Liver (tissue), 3 donors: ENCODE measurements around the gene LHPP.

Experiments used
- EGR1 ChIP-seq, 2 donors: IDR thresholded peaks; 2 replicates each; pipeline ENCODE4 v1.6.1; 2016 to 2018; ENCODE audit warnings: antibody characterized with exemption in 2 of 2, low read depth in 2 of 2
- FOXA1 ChIP-seq: IDR thresholded peaks from 2 replicates; pipeline ENCODE4 v1.6.1; 2016; ENCODE audit warnings: antibody characterized with exemption
- GABPA ChIP-seq, 2 donors: IDR thresholded peaks in 1 of 2; conservative IDR thresholded peaks in 1 of 2; 2 replicates each; pipeline ENCODE4 v1.6.1; 2016; ENCODE audit warnings: antibody characterized with exemption in 2 of 2, mild to moderate bottlenecking in 1 of 2, moderate library complexity in 1 of 2
- HNF4G ChIP-seq: IDR thresholded peaks from 2 replicates; pipeline ENCODE4 v1.6.1; 2016; ENCODE audit warnings: antibody characterized with exemption
- JUND ChIP-seq, 2 donors: IDR thresholded peaks; 2 replicates each; pipeline ENCODE4 v1.6.1; 2016; ENCODE audit warnings: antibody characterized with exemption in 2 of 2
- MAX ChIP-seq: IDR thresholded peaks from 2 replicates; pipeline ENCODE4 v1.6.1; 2016; ENCODE audit warnings: antibody characterized with exemption
- RAD21 ChIP-seq, 2 donors: IDR thresholded peaks; 2 replicates each; pipeline ENCODE4 v1.6.1; 2016; ENCODE audit warnings: antibody characterized with exemption in 2 of 2, mild to moderate bottlenecking in 2 of 2
- RXRA ChIP-seq, 2 donors: IDR thresholded peaks; 2 replicates each; pipeline ENCODE4 v1.6.1; 2017 to 2018; ENCODE audit warnings: antibody characterized with exemption in 2 of 2, mild to moderate bottlenecking in 1 of 2
- SP1 ChIP-seq: IDR thresholded peaks from 2 replicates; pipeline ENCODE4 v1.6.1; 2018; ENCODE audit warnings: antibody characterized with exemption, mild to moderate bottlenecking
- TAF1 ChIP-seq: conservative IDR thresholded peaks from 2 replicates; pipeline ENCODE4 v1.6.1; 2016; ENCODE audit warnings: antibody characterized with exemption, mild to moderate bottlenecking
- YY1 ChIP-seq: IDR thresholded peaks from 2 replicates; pipeline ENCODE4 v1.6.1; 2016; ENCODE audit warnings: antibody characterized with exemption, mild to moderate bottlenecking
- TF ChIP-seq, protein P1 (sequence below): IDR thresholded peaks from 2 replicates; pipeline ENCODE4 v1.6.1; 2016; ENCODE audit warnings: antibody characterized with exemption, mild to moderate bottlenecking
- TF ChIP-seq, protein P2 (sequence below): fragments of 150-350 bp; IDR thresholded peaks from 2 replicates; pipeline ENCODE4 v1.5.1; 2017; ENCODE audit warnings: improper control_type of control experiment, low read depth, low read length; ENCODE audit not compliant: missing input control
- TF ChIP-seq, protein P3 (sequence below): IDR thresholded peaks from 2 replicates; pipeline ENCODE4 v1.6.1; 2016; ENCODE audit warnings: antibody characterized with exemption
- donor health status: healthy.
- donor health status: healthy.

GRCh38 chr10:124598773-124599587 lies 137.4 kb downstream of the LHPP start:
- TF ChIP-seq EGR1 (IDR thresholded peaks at IDR 0.05; ENCODE audit: low read depth in 2 of 2) (no peak), MAX (no peak), TAF1 (no peak), HNF4G (no peak), GABPA (IDR thresholded peaks at IDR 0.05 in 1 of 2, conservative IDR thresholded peaks at IDR 0.05 in 1 of 2) (no peak), RXRA (IDR thresholded peaks at IDR 0.05) (no peak), SP1 (no peak), YY1 (no peak), RAD21 (IDR thresholded peaks at IDR 0.05) (no peak), FOXA1 (no peak), JUND (IDR thresholded peaks at IDR 0.05) (no peak)
- TF ChIP-seq, protein P1, sequence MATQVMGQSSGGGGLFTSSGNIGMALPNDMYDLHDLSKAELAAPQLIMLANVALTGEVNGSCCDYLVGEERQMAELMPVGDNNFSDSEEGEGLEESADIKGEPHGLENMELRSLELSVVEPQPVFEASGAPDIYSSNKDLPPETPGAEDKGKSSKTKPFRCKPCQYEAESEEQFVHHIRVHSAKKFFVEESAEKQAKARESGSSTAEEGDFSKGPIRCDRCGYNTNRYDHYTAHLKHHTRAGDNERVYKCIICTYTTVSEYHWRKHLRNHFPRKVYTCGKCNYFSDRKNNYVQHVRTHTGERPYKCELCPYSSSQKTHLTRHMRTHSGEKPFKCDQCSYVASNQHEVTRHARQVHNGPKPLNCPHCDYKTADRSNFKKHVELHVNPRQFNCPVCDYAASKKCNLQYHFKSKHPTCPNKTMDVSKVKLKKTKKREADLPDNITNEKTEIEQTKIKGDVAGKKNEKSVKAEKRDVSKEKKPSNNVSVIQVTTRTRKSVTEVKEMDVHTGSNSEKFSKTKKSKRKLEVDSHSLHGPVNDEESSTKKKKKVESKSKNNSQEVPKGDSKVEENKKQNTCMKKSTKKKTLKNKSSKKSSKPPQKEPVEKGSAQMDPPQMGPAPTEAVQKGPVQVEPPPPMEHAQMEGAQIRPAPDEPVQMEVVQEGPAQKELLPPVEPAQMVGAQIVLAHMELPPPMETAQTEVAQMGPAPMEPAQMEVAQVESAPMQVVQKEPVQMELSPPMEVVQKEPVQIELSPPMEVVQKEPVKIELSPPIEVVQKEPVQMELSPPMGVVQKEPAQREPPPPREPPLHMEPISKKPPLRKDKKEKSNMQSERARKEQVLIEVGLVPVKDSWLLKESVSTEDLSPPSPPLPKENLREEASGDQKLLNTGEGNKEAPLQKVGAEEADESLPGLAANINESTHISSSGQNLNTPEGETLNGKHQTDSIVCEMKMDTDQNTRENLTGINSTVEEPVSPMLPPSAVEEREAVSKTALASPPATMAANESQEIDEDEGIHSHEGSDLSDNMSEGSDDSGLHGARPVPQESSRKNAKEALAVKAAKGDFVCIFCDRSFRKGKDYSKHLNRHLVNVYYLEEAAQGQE, result no peak
- TF ChIP-seq, protein P2, sequence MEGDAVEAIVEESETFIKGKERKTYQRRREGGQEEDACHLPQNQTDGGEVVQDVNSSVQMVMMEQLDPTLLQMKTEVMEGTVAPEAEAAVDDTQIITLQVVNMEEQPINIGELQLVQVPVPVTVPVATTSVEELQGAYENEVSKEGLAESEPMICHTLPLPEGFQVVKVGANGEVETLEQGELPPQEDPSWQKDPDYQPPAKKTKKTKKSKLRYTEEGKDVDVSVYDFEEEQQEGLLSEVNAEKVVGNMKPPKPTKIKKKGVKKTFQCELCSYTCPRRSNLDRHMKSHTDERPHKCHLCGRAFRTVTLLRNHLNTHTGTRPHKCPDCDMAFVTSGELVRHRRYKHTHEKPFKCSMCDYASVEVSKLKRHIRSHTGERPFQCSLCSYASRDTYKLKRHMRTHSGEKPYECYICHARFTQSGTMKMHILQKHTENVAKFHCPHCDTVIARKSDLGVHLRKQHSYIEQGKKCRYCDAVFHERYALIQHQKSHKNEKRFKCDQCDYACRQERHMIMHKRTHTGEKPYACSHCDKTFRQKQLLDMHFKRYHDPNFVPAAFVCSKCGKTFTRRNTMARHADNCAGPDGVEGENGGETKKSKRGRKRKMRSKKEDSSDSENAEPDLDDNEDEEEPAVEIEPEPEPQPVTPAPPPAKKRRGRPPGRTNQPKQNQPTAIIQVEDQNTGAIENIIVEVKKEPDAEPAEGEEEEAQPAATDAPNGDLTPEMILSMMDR, result no peak
- TF ChIP-seq, protein P3, sequence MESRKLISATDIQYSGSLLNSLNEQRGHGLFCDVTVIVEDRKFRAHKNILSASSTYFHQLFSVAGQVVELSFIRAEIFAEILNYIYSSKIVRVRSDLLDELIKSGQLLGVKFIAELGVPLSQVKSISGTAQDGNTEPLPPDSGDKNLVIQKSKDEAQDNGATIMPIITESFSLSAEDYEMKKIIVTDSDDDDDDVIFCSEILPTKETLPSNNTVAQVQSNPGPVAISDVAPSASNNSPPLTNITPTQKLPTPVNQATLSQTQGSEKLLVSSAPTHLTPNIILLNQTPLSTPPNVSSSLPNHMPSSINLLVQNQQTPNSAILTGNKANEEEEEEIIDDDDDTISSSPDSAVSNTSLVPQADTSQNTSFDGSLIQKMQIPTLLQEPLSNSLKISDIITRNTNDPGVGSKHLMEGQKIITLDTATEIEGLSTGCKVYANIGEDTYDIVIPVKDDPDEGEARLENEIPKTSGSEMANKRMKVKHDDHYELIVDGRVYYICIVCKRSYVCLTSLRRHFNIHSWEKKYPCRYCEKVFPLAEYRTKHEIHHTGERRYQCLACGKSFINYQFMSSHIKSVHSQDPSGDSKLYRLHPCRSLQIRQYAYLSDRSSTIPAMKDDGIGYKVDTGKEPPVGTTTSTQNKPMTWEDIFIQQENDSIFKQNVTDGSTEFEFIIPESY, result no peak
